HCT116 (cell line): ENCODE measurements around the gene NACC2. TPM values are rescaled to one million over a fixed set of nuclear protein-coding genes. Genes with fewer than 3 reads are reported as not detected.

Source experiments
- ATAC-seq: fragments of 200-7000 bp; cut with Tn5 transposase; 2 replicates; pipeline ENCODE4 v1.9.1; 2020; ENCODE audit warnings: mild to moderate bottlenecking, moderate library complexity
- BruUV-seq: library from RNA; stranded (reverse); fragments of 400-500 nt; replicated peaks from 2 replicates; lab custom pipeline; 2021; lab: Mats Ljungman, UMichigan
- CTCF ChIA-PET: fragments of 300-600 bp; sonication (Branson Sonifier 250); formaldehyde crosslinking; loops from one replicate; lab custom pipeline; 2021; ENCODE audit warnings: antibody characterized with exemption; lab: Charles Lee
- POLR2A ChIA-PET: fragments of 300-600, 350-600 bp; sonication (Branson Sonifier 250); formaldehyde crosslinking; loops from one replicate; lab custom pipeline; 2021; ENCODE audit warnings: antibody characterized with exemption; lab: Charles Lee
- RAD21 ChIA-PET, 2 experiments: fragments of 300-600 bp; sonication (Branson Sonifier 250); formaldehyde crosslinking; loops; one replicate each; lab custom pipeline; 2023; ENCODE audit warnings: low total read pairs in 2 of 2; ENCODE audit not compliant: uncharacterized antibody in 2 of 2, unreplicated experiment in 2 of 2, low non-redundant PET in 1 of 2; lab: Charles Lee
- DNase-seq: peaks from one replicate; pipeline ENCODE4 v3.0.0-alpha.2; 2010; ENCODE audit warnings: low read depth, low spot score
- H2AFZ ChIP-seq: fragments of 200-600 bp; shearing (Covaris generic), sonication (generic); 2 replicates; pipeline ENCODE4 v1.6.1; 2017; ENCODE audit warnings: low read depth, mixed run types, mixed read lengths, antibody characterized with exemption, low read length; ENCODE audit not compliant: poor library complexity, severe bottlenecking
- H3K27ac ChIP-seq: 2 replicates; pipeline ENCODE4 v1.5.1; 2012; ENCODE audit warnings: low read depth, low read length
- H3K27me3 ChIP-seq: fragments of 200-600 bp; sonication (generic); 2 replicates; pipeline ENCODE4 v1.6.1; 2016; ENCODE audit warnings: mixed run types, low read length, mixed read lengths; ENCODE audit not compliant: insufficient read depth
- H3K36me3 ChIP-seq, 2 experiments: fragments of 200-500 bp in 1 of 2; fragments of 200-600 bp in 1 of 2; sonication (Bioruptor generic) in 1 of 2; sonication (generic) in 1 of 2; 2 replicates each; pipeline versions ENCODE4 v1.5.1 to v1.6.1; 2014 to 2016; ENCODE audit warnings: low read length in 2 of 2, inconsistent platforms in 1 of 2, mixed read lengths in 1 of 2, mixed run types in 1 of 2; ENCODE audit not compliant: insufficient read depth in 2 of 2, control insufficient read depth in 1 of 2
- H3K4me1 ChIP-seq, 2 experiments: fragments of 200-600 bp in 1 of 2; sonication (generic) in 1 of 2; 2 replicates each; pipeline versions ENCODE4 v1.5.1 to v1.6.1; 2012 to 2017; ENCODE audit warnings: low read length in 2 of 2, inconsistent platforms in 1 of 2, mild to moderate bottlenecking in 1 of 2, mixed read lengths in 1 of 2, mixed run types in 1 of 2, moderate library complexity in 1 of 2; ENCODE audit not compliant: insufficient read depth in 2 of 2, control insufficient read depth in 1 of 2
- H3K4me2 ChIP-seq: fragments of 200-600 bp; sonication (generic); 2 replicates; pipeline ENCODE4 v1.6.1; 2017; ENCODE audit warnings: mixed run types, low read length, mixed read lengths
- H3K4me3 ChIP-seq, 2 experiments: fragments of 200-600 bp in 1 of 2; sonication (generic) in 1 of 2; replicated peaks in 1 of 2; 2 replicates each; pipeline ENCODE4 v1.5.1; 2011 to 2016; ENCODE audit warnings: low read length in 2 of 2, control low read depth in 1 of 2, low read depth in 1 of 2, mild to moderate bottlenecking in 1 of 2, mixed read lengths in 1 of 2, mixed run types in 1 of 2
- H3K79me2 ChIP-seq: fragments of 200-600 bp; sonication (generic); 2 replicates; pipeline ENCODE4 v1.6.1; 2017; ENCODE audit warnings: mild to moderate bottlenecking, mixed run types, low read length, moderate library complexity, mixed read lengths; ENCODE audit not compliant: insufficient read depth
- H3K9ac ChIP-seq: fragments of 200-600 bp; sonication (generic); 2 replicates; pipeline ENCODE4 v1.6.1; 2016; ENCODE audit warnings: low read length, mixed read lengths
- H3K9me2 ChIP-seq: fragments of 200-600 bp; sonication (generic), shearing (Covaris generic); 2 replicates; pipeline ENCODE4 v1.6.1; 2017; ENCODE audit warnings: mixed run types, mild to moderate bottlenecking, moderate library complexity; ENCODE audit not compliant: insufficient read depth
- H3K9me3 ChIP-seq, 2 experiments: fragments of 200-500 bp in 1 of 2; fragments of 200-600 bp in 1 of 2; sonication (Bioruptor generic) in 1 of 2; sonication (generic) in 1 of 2; 2 replicates each; pipeline ENCODE4 v1.6.1; 2014 to 2017; ENCODE audit warnings: low read length in 2 of 2, mixed read lengths in 2 of 2, inconsistent platforms in 1 of 2, low read depth in 1 of 2, mild to moderate bottlenecking in 1 of 2, mixed run types in 1 of 2, moderate library complexity in 1 of 2; ENCODE audit not compliant: control insufficient read depth in 1 of 2, insufficient read depth in 1 of 2
- H4K20me1 ChIP-seq: fragments of 200-600 bp; sonication (generic), shearing (Covaris generic); 2 replicates; pipeline ENCODE4 v1.6.1; 2017; ENCODE audit warnings: mixed run types, mild to moderate bottlenecking, moderate library complexity; ENCODE audit not compliant: insufficient read depth
- CTCF ChIP-seq, 3 experiments: fragments of 200-600 bp in 1 of 3; sonication (generic) in 1 of 3; IDR thresholded peaks in 2 of 3; conservative IDR thresholded peaks in 1 of 3; 2 replicates each; pipeline ENCODE4 v1.5.1; 2012 to 2017; ENCODE audit warnings: low read depth in 2 of 3, low read length in 2 of 3, antibody characterized with exemption in 1 of 3, borderline replicate concordance in 1 of 3, control low read depth in 1 of 3, mild to moderate bottlenecking in 1 of 3, mixed read lengths in 1 of 3, mixed run types in 1 of 3, moderate library complexity in 1 of 3; ENCODE audit not compliant: insufficient read depth in 1 of 3
- EGR1 ChIP-seq: IDR thresholded peaks from 2 replicates; pipeline ENCODE4 v1.6.1; 2012; ENCODE audit warnings: low read depth
- ELF1 ChIP-seq: IDR thresholded peaks from 2 replicates; pipeline ENCODE4 v1.6.1; 2012; ENCODE audit warnings: low read depth, borderline replicate concordance
- EZH2 ChIP-seq: fragments of 200-600 bp; sonication (generic); IDR thresholded peaks from 2 replicates; pipeline ENCODE4 v1.6.1; 2017; ENCODE audit warnings: antibody characterized with exemption, mixed run types
- FOSL1 ChIP-seq: IDR thresholded peaks from 2 replicates; pipeline ENCODE4 v1.6.1; 2012; ENCODE audit warnings: low read depth
- JUND ChIP-seq: IDR thresholded peaks from 2 replicates; pipeline ENCODE4 v1.6.1; 2012
- POLR2A ChIP-seq: IDR thresholded peaks from 2 replicates; pipeline ENCODE4 v1.7.0; 2011; ENCODE audit warnings: borderline replicate concordance; ENCODE audit not compliant: insufficient read depth, insufficient read length; ENCODE audit errors: extremely low read depth
- POLR2AphosphoS5 ChIP-seq: IDR thresholded peaks from 2 replicates; pipeline ENCODE4 v1.6.1; 2011; ENCODE audit warnings: mild to moderate bottlenecking, low read depth, low read length, moderate library complexity
- RAD21 ChIP-seq: IDR thresholded peaks from 2 replicates; pipeline ENCODE4 v1.6.1; 2012; ENCODE audit warnings: low read depth, mild to moderate bottlenecking
- REST ChIP-seq: IDR thresholded peaks from 2 replicates; pipeline ENCODE4 v1.6.1; 2012; ENCODE audit warnings: low read depth
- SIN3A ChIP-seq: IDR thresholded peaks from 2 replicates; pipeline ENCODE4 v1.6.1; 2012; ENCODE audit warnings: low read depth
- TCF7L2 ChIP-seq: IDR thresholded peaks from 2 replicates; pipeline ENCODE4 v1.7.0; 2011; ENCODE audit warnings: borderline replicate concordance, inconsistent platforms; ENCODE audit not compliant: insufficient read depth, insufficient read length; ENCODE audit errors: extremely low read depth
- ZFX ChIP-seq: fragments of 450-650 bp; IDR thresholded peaks from 2 replicates; pipeline ENCODE4 v1.6.1; 2017
- ZNF274 ChIP-seq: fragments of 200-500 bp; sonication (Bioruptor generic); IDR thresholded peaks from 2 replicates; pipeline ENCODE4 v1.6.1; 2014; ENCODE audit warnings: mild to moderate bottlenecking, low read depth, low read length, inconsistent platforms
- intact Hi-C: fragments of 100-400 bp; cut with micrococcal nuclease; formaldehyde crosslinking; loops from 2 replicates; pipeline ENCODE4 v1.10.0; 2022
- total RNA-seq: library from RNA; stranded (reverse); gene quantifications from one replicate; pipeline ENCODE4 v1.2.1, GENCODE V29; 2021; ENCODE audit not compliant: unreplicated experiment
- TF ChIP-seq, protein P1 (sequence below): IDR thresholded peaks from 2 replicates; pipeline ENCODE4 v1.6.1; 2012

The NACC2 gene
- total RNA-seq, 1 experiment from 2014 or later: 27.8 TPM

- H3K27ac ChIP-seq: no peak overlapping the region
- ChIA-PET CTCF (no interaction called here), POLR2A (no interaction called here), RAD21 (no interaction called here)
- no peaks in the 10 kb centered on the region for H3K9me3 ChIP-seq
- no TSS peak for BruUV-seq
- no peak overlapping the region for H3K4me3 ChIP-seq
- H3K9me2 ChIP-seq: no peaks in the 10 kb centered on the region
- peaks cover 9 to 18% of the 10 kb centered on the region in 2 experiments for H3K4me1 ChIP-seq
- H3K4me2 ChIP-seq: no peak overlapping the region
- no peaks in the 10 kb centered on the region; a peak in 1 of 4 replicates for H3K36me3 ChIP-seq
- no peak overlapping the region for H2AFZ ChIP-seq
- TF ChIP-seq SIN3A: no peak
- TF ChIP-seq, protein P1, sequence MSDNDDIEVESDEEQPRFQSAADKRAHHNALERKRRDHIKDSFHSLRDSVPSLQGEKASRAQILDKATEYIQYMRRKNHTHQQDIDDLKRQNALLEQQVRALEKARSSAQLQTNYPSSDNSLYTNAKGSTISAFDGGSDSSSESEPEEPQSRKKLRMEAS: no peak
- no peak for TF ChIP-seq EGR1
- TF ChIP-seq POLR2AphosphoS5: no peak
- no peak for TF ChIP-seq POLR2A
- no peaks in the 10 kb centered on the region for H4K20me1 ChIP-seq
- no peak for ATAC-seq
- H3K79me2 ChIP-seq: no peaks in the 10 kb centered on the region; the same call in 1 of the 2 replicates
- DNase-seq: no peak
- H3K9ac ChIP-seq: no peak overlapping the region
- H3K27me3 ChIP-seq: no peaks in the 10 kb centered on the region
- intact Hi-C loops: no loop called here
Measured at GRCh38 chr9:136012651-136013050, 82.4 kb downstream of the NACC2 start.

- Histone ChIP-seq H3K9me2 (no peaks in the 10 kb centered on the region), H3K9me3 (no peaks in the 10 kb centered on the region), H3K27ac (no peak overlapping the region), H4K20me1 (no peaks in the 10 kb centered on the region), H3K27me3 (no peaks in the 10 kb centered on the region), H3K4me2 (no peak overlapping the region), H2AFZ (no peak overlapping the region), H3K4me1 (peaks cover 9 to 18% of the 10 kb centered on the region in 2 experiments), H3K4me3 (no peak overlapping the region), H3K36me3 (no peaks in the 10 kb centered on the region; a peak in 1 of 4 replicates), H3K9ac (no peak overlapping the region), H3K79me2 (no peaks in the 10 kb centered on the region; the same call in 1 of the 2 replicates)
- intact Hi-C loops: no loop called here
- TF ChIP-seq CTCF (IDR thresholded peaks at IDR 0.05 in 2 of 3, conservative IDR thresholded peaks at IDR 0.05 in 1 of 3; ENCODE audit: borderline replicate concordance in 1 of 3, insufficient read depth in 1 of 3, low read depth in 2 of 3, low read length in 2 of 3) (no peak), RAD21 (no peak), REST (no peak), ZFX (no peak), JUND (no peak), EZH2 (no peak), FOSL1 (no peak), TCF7L2 (no peak), ELF1 (no peak), ZNF274 (no peak)
- ChIA-PET RAD21 (no interaction called here), CTCF (no interaction called here), POLR2A (no interaction called here)
- BruUV-seq: no TSS peak
- DNase-seq (no peak), ATAC-seq (no peak)
Measured at GRCh38 chr9:136011703-136012496, 83.2 kb downstream of the NACC2 start.
